HepG2 (cell line): Measurements from ENCODE around the gene ABHD13. TPM values are rescaled to one million over a fixed set of nuclear protein-coding genes. Genes with fewer than 3 reads are reported as not detected.

Source experiments
- CREB1 ChIP-seq, 2 experiments: fragments of 450-650 bp in 1 of 2; IDR thresholded peaks; 2 replicates each; pipeline ENCODE4 v1.6.1; 2016 to 2017; ENCODE audit warnings: control low read depth in 1 of 2, mild to moderate bottlenecking in 1 of 2, missing compliant biosample characterization in 1 of 2, missing genetic modification characterization in 1 of 2
- KLF6 ChIP-seq: IDR thresholded peaks from 2 replicates; pipeline ENCODE4 v1.8.0; 2016; ENCODE audit warnings: missing biosample characterization, missing genetic modification reagents
- MAFG ChIP-seq: sonication (generic); formaldehyde crosslinking; IDR thresholded peaks from 2 replicates; pipeline ENCODE4 v1.5.1; 2020; ENCODE audit warnings: mild to moderate bottlenecking, missing genetic modification reagents
- NR2F2 ChIP-seq: IDR thresholded peaks from 2 replicates; pipeline ENCODE4 v1.6.1; 2012; ENCODE audit warnings: low read depth, inconsistent platforms, borderline replicate concordance
- PAF1 ChIP-seq: IDR thresholded peaks from 2 replicates; pipeline ENCODE4 v1.6.1; 2016; ENCODE audit warnings: missing genetic modification reagents, missing compliant biosample characterization
- PCBP2 ChIP-seq: fragments of 200-400 bp; formaldehyde crosslinking; optimal IDR thresholded peaks from 2 replicates; pipeline ENCODE3; 2018; ENCODE audit warnings: low read length, low read depth; ENCODE audit not compliant: poor library complexity, severe bottlenecking
- PITX1 ChIP-seq: sonication (generic); formaldehyde crosslinking; IDR thresholded peaks from 2 replicates; pipeline ENCODE4 v1.5.1; 2020; ENCODE audit warnings: mild to moderate bottlenecking, missing genetic modification reagents
- REXO4 ChIP-seq: sonication (generic); formaldehyde crosslinking; IDR thresholded peaks from 2 replicates; pipeline ENCODE4 v1.8.0; 2022; ENCODE audit warnings: missing genetic modification reagents, mild to moderate bottlenecking, borderline replicate concordance
- SRSF9 ChIP-seq: fragments of 200-400 bp; formaldehyde crosslinking; IDR thresholded peaks from 2 replicates; pipeline ENCODE4 v1.6.1; 2018; ENCODE audit warnings: borderline replicate concordance, mild to moderate bottlenecking, low read depth, low read length; ENCODE audit not compliant: insufficient read depth, poor library complexity, severe bottlenecking
- ZNF224 ChIP-seq: sonication (generic); formaldehyde crosslinking; IDR thresholded peaks from 2 replicates; pipeline ENCODE4 v1.5.0; 2020; ENCODE audit warnings: mild to moderate bottlenecking, missing genetic modification reagents
- ZNF282 ChIP-seq: fragments of 450-650 bp; IDR thresholded peaks from 2 replicates; pipeline ENCODE4 v1.6.1; 2018; ENCODE audit not compliant: partially characterized antibody
- ZNF354B ChIP-seq: sonication (generic); formaldehyde crosslinking; IDR thresholded peaks from 2 replicates; pipeline ENCODE4 v1.8.0; 2022; ENCODE audit warnings: mild to moderate bottlenecking, missing genetic modification reagents
- ZNF468 ChIP-seq: sonication (generic); formaldehyde crosslinking; IDR thresholded peaks from 2 replicates; pipeline ENCODE4 v1.8.0; 2022; ENCODE audit warnings: mild to moderate bottlenecking, moderate library complexity, missing genetic modification reagents
- ZNF546 ChIP-seq: sonication (generic); formaldehyde crosslinking; conservative IDR thresholded peaks from 2 replicates; pipeline ENCODE4 v1.8.1; 2023; ENCODE audit warnings: mild to moderate bottlenecking, missing genetic modification reagents
- ZNF761 ChIP-seq: sonication (generic); formaldehyde crosslinking; conservative IDR thresholded peaks from 2 replicates; pipeline ENCODE4 v1.4.0; 2020; ENCODE audit warnings: mild to moderate bottlenecking, missing genetic modification reagents
- ZNF816 ChIP-seq: sonication (generic); formaldehyde crosslinking; IDR thresholded peaks from 2 replicates; pipeline ENCODE4 v1.8.0; 2022; ENCODE audit warnings: missing genetic modification reagents, mild to moderate bottlenecking, borderline replicate concordance
- ZSCAN30 ChIP-seq: sonication (generic); formaldehyde crosslinking; IDR thresholded peaks from 2 replicates; pipeline ENCODE4 v1.5.0; 2020; ENCODE audit warnings: mild to moderate bottlenecking, missing genetic modification reagents
- polyA plus RNA-seq, 8 experiments: library from polyadenylated mRNA; depleted of rRNA in 3 of 8; stranded (reverse) in 7 of 8; unstranded in 1 of 8; fragments of >200 nt; fragmentation: Illumina TruSeq in 4 of 8; extraction: Trizol in 4 of 8; gene quantifications; 2 replicates each; pipeline versions ENCODE4 v1.2.1 to v1.2.3, GENCODE V29; 2011 to 2016; ENCODE audit warnings: low read depth in 4 of 8, missing spikeins in 1 of 8, mixed read lengths in 1 of 8; ENCODE audit not compliant: insufficient read depth in 1 of 8
- total RNA-seq, 5 experiments: library from RNA; depleted of rRNA; stranded (reverse); fragments of >200 nt; fragmentation: Illumina TruSeq; extraction: Trizol; gene quantifications; 2 replicates each; pipeline ENCODE4 v1.2.3, GENCODE V29; 2016; ENCODE audit warnings: low read depth in 1 of 5
- TF ChIP-seq, protein P1 (sequence below): sonication (generic); formaldehyde crosslinking; IDR thresholded peaks from 2 replicates; pipeline ENCODE4 v1.5.0; 2020; ENCODE audit warnings: missing genetic modification reagents
- TF ChIP-seq, protein P2 (sequence below): sonication (generic); formaldehyde crosslinking; conservative IDR thresholded peaks from 2 replicates; pipeline ENCODE4 v1.4.0; 2020; ENCODE audit warnings: mild to moderate bottlenecking, missing genetic modification reagents, moderate library complexity
- TF ChIP-seq, protein P3 (sequence below): IDR thresholded peaks from 2 replicates; pipeline ENCODE4 v1.6.1; 2016; ENCODE audit warnings: mild to moderate bottlenecking
- TF ChIP-seq, protein P4 (sequence below): sonication (generic); formaldehyde crosslinking; IDR thresholded peaks from 2 replicates; pipeline ENCODE4 v1.4.0; 2020; ENCODE audit warnings: mild to moderate bottlenecking, missing genetic modification reagents
- TF ChIP-seq, protein P5 (sequence below): sonication (generic); formaldehyde crosslinking; IDR thresholded peaks from 2 replicates; pipeline ENCODE4 v1.5.0; 2020; ENCODE audit warnings: mild to moderate bottlenecking, missing genetic modification reagents

Gene ABHD13
- total and polyA plus RNA-seq, 2 of the 13 experiments (the other 11 are each of a cell fraction or from before 2014, with no cell fraction given): 4.3 to 6.2 TPM

DNA sequence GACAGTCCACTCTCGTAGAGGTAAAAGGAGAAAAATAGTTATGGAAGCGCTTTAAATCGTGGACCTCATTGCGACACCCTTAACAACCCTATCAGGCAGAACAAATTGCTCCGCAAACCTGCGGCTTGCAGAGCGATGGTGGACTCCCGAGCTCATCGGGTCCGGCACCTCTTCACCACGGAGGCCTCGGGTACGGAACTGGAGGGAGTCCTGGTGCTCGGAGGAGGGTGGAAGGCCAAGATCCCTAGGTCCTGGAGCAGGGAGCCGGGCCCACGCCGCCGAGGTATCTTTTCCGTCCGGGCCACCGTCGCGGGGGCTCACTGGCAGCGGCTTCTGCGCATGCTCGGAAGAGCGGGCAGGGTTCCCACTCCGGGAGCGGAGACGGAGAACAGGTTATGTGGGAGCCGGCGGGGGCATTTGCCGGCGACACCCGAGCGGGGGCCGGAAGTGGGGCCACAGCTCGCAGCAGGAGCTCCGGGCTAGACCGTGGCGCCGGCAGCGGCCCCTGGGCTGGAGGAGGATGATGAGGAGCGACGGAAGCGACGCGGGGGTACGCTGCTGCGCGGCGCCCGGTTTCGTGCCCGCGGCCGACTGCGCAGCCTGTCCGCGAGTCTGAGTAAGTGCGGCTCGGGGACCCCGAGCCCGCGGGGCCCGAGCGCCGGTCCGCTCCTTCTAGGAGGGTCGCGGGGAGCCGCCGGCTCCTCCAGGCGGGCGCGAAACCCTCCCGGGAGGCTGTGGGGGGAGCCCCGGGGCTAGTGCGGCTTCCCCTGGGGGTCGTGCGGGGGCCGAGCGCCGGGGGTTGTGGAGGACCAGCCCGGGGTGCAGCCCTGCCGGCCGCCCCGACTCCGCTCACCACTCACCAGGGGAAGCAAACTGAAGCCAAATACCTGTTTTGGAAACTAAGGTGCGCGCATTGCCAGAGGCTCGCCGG, at the start of gene ABHD13 (continued):
- TF ChIP-seq ZSCAN30 (no peak), ZNF761 (peak; percentile 73; the same call in 1 of the 2 replicates), NR2F2 (no peak), MAFG (CRISPR knock-in tag) (no peak), PITX1 (CRISPR knock-in tag) (peak; percentile 78), ZNF816 (no peak; the same call in 1 of the 2 replicates), SRSF9 (no peak), ZNF224 (CRISPR knock-in tag) (no peak), ZNF354B (CRISPR knock-in tag) (no peak), REXO4 (no peak), KLF6 (CRISPR knock-in tag) (peak; percentile 55; the same call in 1 of the 2 replicates), ZNF546 (CRISPR knock-in tag) (no peak), ZNF282 (no peak), PCBP2 (no peak), CREB1 (IDR thresholded peaks at IDR 0.05) (peak; percentile 26; the same call in 1 of the 2 replicates), CREB1 (CRISPR knock-in tag; IDR thresholded peaks at IDR 0.05) (no peak), ZNF468 (CRISPR knock-in tag) (no peak), PAF1 (no peak)
- TF ChIP-seq, protein P1, sequence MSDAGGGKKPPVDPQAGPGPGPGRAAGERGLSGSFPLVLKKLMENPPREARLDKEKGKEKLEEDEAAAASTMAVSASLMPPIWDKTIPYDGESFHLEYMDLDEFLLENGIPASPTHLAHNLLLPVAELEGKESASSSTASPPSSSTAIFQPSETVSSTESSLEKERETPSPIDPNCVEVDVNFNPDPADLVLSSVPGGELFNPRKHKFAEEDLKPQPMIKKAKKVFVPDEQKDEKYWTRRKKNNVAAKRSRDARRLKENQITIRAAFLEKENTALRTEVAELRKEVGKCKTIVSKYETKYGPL (CRISPR knock-in tag): no peak
- TF ChIP-seq, protein P2, sequence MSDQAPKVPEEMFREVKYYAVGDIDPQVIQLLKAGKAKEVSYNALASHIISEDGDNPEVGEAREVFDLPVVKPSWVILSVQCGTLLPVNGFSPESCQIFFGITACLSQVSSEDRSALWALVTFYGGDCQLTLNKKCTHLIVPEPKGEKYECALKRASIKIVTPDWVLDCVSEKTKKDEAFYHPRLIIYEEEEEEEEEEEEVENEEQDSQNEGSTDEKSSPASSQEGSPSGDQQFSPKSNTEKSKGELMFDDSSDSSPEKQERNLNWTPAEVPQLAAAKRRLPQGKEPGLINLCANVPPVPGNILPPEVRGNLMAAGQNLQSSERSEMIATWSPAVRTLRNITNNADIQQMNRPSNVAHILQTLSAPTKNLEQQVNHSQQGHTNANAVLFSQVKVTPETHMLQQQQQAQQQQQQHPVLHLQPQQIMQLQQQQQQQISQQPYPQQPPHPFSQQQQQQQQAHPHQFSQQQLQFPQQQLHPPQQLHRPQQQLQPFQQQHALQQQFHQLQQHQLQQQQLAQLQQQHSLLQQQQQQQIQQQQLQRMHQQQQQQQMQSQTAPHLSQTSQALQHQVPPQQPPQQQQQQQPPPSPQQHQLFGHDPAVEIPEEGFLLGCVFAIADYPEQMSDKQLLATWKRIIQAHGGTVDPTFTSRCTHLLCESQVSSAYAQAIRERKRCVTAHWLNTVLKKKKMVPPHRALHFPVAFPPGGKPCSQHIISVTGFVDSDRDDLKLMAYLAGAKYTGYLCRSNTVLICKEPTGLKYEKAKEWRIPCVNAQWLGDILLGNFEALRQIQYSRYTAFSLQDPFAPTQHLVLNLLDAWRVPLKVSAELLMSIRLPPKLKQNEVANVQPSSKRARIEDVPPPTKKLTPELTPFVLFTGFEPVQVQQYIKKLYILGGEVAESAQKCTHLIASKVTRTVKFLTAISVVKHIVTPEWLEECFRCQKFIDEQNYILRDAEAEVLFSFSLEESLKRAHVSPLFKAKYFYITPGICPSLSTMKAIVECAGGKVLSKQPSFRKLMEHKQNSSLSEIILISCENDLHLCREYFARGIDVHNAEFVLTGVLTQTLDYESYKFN (CRISPR knock-in tag): peak; percentile 41; the same call in 1 of the 2 replicates
- TF ChIP-seq, protein P3, sequence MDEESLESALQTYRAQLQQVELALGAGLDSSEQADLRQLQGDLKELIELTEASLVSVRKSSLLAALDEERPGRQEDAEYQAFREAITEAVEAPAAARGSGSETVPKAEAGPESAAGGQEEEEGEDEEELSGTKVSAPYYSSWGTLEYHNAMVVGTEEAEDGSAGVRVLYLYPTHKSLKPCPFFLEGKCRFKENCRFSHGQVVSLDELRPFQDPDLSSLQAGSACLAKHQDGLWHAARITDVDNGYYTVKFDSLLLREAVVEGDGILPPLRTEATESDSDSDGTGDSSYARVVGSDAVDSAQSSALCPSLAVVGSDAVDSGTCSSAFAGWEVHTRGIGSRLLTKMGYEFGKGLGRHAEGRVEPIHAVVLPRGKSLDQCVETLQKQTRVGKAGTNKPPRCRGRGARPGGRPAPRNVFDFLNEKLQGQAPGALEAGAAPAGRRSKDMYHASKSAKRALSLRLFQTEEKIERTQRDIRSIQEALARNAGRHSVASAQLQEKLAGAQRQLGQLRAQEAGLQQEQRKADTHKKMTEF (CRISPR knock-in tag): peak; percentile 89
- TF ChIP-seq, protein P4, sequence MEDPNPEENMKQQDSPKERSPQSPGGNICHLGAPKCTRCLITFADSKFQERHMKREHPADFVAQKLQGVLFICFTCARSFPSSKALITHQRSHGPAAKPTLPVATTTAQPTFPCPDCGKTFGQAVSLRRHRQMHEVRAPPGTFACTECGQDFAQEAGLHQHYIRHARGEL (CRISPR knock-in tag): no peak
- TF ChIP-seq, protein P5, sequence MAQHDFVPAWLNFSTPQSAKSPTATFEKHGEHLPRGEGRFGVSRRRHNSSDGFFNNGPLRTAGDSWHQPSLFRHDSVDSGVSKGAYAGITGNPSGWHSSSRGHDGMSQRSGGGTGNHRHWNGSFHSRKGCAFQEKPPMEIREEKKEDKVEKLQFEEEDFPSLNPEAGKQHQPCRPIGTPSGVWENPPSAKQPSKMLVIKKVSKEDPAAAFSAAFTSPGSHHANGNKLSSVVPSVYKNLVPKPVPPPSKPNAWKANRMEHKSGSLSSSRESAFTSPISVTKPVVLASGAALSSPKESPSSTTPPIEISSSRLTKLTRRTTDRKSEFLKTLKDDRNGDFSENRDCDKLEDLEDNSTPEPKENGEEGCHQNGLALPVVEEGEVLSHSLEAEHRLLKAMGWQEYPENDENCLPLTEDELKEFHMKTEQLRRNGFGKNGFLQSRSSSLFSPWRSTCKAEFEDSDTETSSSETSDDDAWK (CRISPR knock-in tag): no peak
